Lower leg skin (tissue), 4 donors: Measurements from ENCODE around the gene HEMK1. TPM values are rescaled to one million over a fixed set of nuclear protein-coding genes. Genes with fewer than 3 reads are reported as not detected.

ENCODE experiments used
- DNase-seq, 2 donors: peaks; one replicate each; pipeline ENCODE4 v3.0.0-alpha.2; 2019; ENCODE audit warnings: low spot score in 2 of 2
- H3K4me3 ChIP-seq: fragments of 200-600 bp; sonication (generic); 2 replicates; pipeline ENCODE4 v1.5.1; 2017; ENCODE audit warnings: mild to moderate bottlenecking, low read depth; ENCODE audit not compliant: poor library complexity, severe bottlenecking
- POLR2A ChIP-seq, 2 donors: fragments of 450-650 bp; IDR thresholded peaks; one replicate each; pipeline ENCODE4 v1.6.1; 2016 to 2017; ENCODE audit warnings: antibody characterized with exemption in 2 of 2, mild to moderate bottlenecking in 1 of 2, moderate library complexity in 1 of 2
- WGBS, 2 donors: methylation state at CpG; one replicate each; pipeline ENCODE4 v1.1.5; 2018; 5-methylcytosine and 5-hydroxymethylcytosine counted together
- intact Hi-C: fragments of 100-400 bp; cut with DNase I; formaldehyde crosslinking; loops from one replicate; pipeline ENCODE4 v1.15.0; 2023; ENCODE audit warnings: low total_unique reads
- total RNA-seq, 4 donors: library from RNA; depleted of rRNA; stranded (reverse); fragments of >200 nt; gene quantifications; one replicate each; pipeline ENCODE4 v1.1.0, GENCODE V29; 2016
- TF ChIP-seq, protein P1 (sequence below), 3 donors: fragments of 450-650 bp; IDR thresholded peaks; one replicate each; pipeline ENCODE4 v1.5.1; 2016; ENCODE audit warnings: antibody characterized with exemption in 3 of 3, mild to moderate bottlenecking in 3 of 3, moderate library complexity in 2 of 3

The HEMK1 gene, protein sequence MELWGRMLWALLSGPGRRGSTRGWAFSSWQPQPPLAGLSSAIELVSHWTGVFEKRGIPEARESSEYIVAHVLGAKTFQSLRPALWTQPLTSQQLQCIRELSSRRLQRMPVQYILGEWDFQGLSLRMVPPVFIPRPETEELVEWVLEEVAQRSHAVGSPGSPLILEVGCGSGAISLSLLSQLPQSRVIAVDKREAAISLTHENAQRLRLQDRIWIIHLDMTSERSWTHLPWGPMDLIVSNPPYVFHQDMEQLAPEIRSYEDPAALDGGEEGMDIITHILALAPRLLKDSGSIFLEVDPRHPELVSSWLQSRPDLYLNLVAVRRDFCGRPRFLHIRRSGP
- total RNA-seq, result 1 to 10 TPM; 2.9 to 8.1 (median 4.8) TPM

DNA sequence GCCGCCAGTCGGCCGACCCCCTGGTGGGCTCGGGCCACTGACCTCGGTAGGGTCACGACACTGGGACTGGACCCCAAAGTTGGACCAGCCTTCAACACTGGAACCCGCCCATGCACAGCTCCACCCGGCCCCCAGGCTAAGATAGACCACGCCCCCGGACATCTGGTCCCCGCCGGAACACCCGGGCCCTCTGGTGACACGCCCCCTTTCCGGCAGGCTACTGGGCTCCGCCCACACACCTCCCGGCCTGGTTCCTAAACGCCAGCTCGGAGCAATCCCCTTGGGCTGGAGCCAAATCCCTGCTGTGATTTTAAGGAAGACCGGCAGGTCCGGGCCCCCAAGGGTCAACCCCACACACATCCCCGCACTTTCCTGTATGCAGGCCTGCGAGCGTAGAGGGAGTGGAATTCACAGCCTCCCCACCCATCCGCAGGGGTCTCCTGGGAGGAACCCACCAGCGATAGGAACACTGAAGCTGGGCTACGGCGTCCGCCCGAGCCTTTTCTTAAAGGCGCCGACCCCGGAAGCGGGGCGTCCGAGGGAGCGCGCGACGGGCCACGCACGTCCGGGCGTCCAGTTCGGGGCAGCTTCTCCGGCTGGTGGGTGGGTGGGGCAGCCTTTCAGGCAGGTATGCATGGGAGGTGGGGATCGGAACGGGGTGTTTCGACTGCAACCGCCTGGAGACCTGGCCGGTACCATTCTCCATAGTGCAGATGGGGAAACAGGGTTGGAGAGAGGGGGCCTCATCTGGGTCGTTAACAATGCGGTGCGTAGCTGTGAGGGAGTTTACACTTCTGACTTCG is at the start of gene HEMK1:
Gene HEMK1 (plus strand): TSS at position 576 of the 803 bp plus-strand sequence. CDS start 1,583 bp downstream, outside the sequence.
- intact Hi-C loops, result no loop called here
- WGBS, 2 donors, result 0 to 1% methylated on average over 43 to 46 of the region's 55 CpGs
- H3K4me3 ChIP-seq, result peak within 1 kb of the TSS; percentile 42
- TF ChIP-seq POLR2A (IDR thresholded peaks at IDR 0.05), result peak in 1 of 2 donors; percentile 38
- TF ChIP-seq, protein P1, sequence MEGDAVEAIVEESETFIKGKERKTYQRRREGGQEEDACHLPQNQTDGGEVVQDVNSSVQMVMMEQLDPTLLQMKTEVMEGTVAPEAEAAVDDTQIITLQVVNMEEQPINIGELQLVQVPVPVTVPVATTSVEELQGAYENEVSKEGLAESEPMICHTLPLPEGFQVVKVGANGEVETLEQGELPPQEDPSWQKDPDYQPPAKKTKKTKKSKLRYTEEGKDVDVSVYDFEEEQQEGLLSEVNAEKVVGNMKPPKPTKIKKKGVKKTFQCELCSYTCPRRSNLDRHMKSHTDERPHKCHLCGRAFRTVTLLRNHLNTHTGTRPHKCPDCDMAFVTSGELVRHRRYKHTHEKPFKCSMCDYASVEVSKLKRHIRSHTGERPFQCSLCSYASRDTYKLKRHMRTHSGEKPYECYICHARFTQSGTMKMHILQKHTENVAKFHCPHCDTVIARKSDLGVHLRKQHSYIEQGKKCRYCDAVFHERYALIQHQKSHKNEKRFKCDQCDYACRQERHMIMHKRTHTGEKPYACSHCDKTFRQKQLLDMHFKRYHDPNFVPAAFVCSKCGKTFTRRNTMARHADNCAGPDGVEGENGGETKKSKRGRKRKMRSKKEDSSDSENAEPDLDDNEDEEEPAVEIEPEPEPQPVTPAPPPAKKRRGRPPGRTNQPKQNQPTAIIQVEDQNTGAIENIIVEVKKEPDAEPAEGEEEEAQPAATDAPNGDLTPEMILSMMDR (IDR thresholded peaks at IDR 0.05), result no peak
- DNase-seq, result peak; percentile 98 to 100

DNA sequence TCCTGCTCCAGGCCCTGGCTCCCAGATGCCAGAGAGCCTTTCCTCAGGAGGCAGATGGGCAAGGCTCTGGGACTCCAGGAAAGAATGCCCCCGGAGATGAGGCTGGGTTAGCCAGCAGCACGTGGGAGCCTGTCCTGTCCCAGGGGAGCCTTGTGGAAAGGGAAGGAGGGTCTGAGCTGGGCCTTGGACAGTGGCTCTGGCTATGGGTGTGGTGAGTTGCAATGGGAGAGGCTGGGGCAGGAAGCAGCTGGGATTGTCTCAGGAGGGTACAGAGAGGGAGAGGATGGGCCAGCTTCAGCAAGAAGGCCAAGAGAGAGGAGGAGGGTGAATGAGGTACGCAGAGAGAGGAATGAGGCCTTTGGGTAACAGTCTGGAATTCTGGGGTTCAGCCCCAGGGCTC is 48.5 kb upstream of the HEMK1 start:
- WGBS, 2 donors, result 57 to 60% methylated on average over 3 of the region's 3 CpGs
- TF ChIP-seq POLR2A (IDR thresholded peaks at IDR 0.05), result no peak
- TF ChIP-seq, protein P1 (IDR thresholded peaks at IDR 0.05), result no peak
- DNase-seq, result no peak
- intact Hi-C loops, result no loop called here
- no peak overlapping the region for H3K4me3 ChIP-seq

DNA sequence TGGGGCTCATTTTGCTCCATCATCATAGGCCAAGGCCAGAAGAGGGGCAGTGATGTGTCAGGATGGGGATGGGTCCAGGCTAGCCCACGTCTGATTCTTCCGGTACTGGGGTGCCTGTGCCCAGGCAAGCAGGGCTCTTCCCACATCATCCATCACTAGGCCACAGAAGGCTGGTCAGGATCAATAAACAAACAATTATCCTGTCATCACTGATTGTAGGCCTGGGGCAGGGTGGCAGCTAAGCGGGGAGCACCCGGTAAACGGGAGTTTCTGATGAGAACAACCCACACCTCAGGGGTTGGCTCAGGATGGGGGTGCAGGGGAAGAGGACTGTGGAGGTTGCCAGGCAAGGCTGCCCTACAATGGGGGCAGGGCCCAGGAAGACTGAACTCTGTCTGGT is 47.8 kb upstream of the HEMK1 start:
- 48 to 63% methylated on average over 5 of the region's 5 CpGs for WGBS, 2 donors
- intact Hi-C loops, result no loop called here

DNA sequence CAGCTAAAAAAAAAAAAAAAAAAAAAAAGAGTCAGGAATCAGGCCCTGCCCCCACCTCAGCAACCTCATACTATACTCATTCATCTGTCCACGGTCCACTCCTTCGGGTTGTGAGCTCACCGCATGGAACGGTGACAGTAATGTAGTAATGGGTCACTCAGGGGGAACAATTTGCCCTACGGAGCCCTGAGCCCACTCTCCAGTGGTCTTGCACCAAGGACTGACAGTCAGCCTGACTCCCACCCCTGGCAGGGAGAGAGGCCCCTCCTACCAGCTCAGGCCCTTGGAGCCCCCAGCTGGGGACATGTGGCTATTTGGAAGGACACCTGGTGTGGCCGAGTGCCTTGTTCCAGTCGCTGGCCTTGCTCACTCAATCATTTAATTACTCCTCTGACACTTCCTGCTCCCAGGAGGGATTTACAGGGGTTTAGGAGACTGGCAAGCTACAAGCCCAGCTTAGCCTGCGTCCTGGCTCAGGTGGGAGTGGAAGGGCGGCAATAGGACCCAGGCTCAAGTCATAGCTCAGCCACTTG is 46.0 kb upstream of the HEMK1 start:
- intact Hi-C loops, result no loop called here
- WGBS, 2 donors, result 74 to 79% methylated on average over 9 of the region's 9 CpGs
- H3K4me3 ChIP-seq, result no peak overlapping the region
- TF ChIP-seq, protein P1 (IDR thresholded peaks at IDR 0.05), result no peak
- TF ChIP-seq POLR2A (IDR thresholded peaks at IDR 0.05), result no peak
- DNase-seq, result no peak

More for the DNA sequence above, 47.8 kb upstream of the HEMK1 start:
- no peak for TF ChIP-seq POLR2A (IDR thresholded peaks at IDR 0.05)
- TF ChIP-seq, protein P1 (IDR thresholded peaks at IDR 0.05), result no peak
- DNase-seq, result no peak
- no peak overlapping the region for H3K4me3 ChIP-seq

DNA sequence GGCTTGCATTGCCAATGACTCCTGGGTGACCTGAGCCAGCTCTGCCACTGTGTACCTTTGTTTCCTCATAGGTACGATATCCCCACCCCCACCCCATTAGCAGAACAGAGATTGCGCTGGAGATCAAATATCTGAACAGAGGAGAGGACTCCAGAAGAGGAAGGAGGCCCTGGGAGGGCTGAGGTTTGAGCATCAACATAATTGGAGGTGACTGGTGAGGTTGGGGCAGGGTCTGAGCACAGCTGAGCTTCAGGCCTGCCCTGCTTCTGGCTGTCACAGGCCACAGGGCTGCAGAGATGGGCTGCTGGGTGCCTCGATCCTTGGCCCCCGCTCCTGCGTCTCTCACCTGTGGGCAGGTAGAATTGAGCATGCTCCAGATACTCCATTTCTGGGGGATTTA is 44.6 kb upstream of the HEMK1 start:
- intact Hi-C loops, result no loop called here
- 85 to 89% methylated on average over 5 of the region's 5 CpGs for WGBS, 2 donors
- DNase-seq, result no peak
- no peak overlapping the region for H3K4me3 ChIP-seq
- TF ChIP-seq, protein P1 (IDR thresholded peaks at IDR 0.05), result no peak
- TF ChIP-seq POLR2A (IDR thresholded peaks at IDR 0.05), result no peak
